HG03025 (cell line): Measurements from ENCODE around the gene RMI2.
"Not testable (repeated sequence)": the region's sequence is repeated elsewhere in the genome, so short reads cannot be mapped to it uniquely, and the experiment has no call there.

Experiments
- ATAC-seq: cut with Tn5 transposase; IDR thresholded peaks from one replicate; pipeline ENCODE4 v1.9.1; 2021; ENCODE audit warnings: mild to moderate bottlenecking, moderate library complexity; ENCODE audit not compliant: unreplicated experiment, low FRiP score

The RMI2 gene

DNA sequence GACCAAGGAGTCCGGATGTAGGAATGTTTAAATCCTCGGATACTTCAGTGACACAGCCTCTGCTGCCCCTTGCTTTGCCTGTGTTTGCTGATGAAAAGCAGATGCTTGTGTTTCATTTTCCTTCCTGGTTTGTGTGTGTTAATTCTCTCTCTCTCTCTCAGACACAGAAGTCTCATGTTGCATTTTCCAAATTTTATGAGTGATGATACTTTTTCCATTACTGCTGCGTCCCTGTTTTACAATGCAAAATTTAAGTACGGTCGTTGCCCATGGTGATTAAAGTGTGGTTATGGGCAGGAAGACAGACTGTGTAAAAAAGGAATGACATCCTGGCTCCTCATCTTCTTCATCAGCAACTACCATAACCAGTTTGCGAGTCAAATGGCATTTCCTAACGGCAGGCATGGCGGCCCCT is 5.7 kb downstream of the RMI2 start:
- no peak for ATAC-seq

GRCh38 chr16:11353158-11353557 is 7.9 kb downstream of the RMI2 start:
- no peak for ATAC-seq

DNA sequence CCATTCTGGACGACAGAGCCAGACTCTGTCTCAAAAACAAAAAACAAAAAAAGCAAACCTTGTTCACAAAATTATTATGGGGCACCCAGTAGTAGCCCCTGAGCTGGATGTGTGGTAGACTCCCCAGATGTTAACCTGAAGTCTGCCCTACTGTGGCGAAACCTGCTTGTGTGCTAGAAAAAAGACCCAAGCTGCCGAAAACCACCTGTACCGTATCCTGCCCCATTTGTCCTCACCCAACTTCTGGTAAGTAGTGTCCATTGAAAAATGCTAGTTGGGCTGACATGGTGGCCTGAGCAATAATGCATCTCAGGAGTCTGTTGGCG is 9.1 kb downstream of the RMI2 start:
- ATAC-seq: no peak

GRCh38 chr16:11354733-11355574 is 9.7 kb downstream of the RMI2 start:
- ATAC-seq: no peak

DNA sequence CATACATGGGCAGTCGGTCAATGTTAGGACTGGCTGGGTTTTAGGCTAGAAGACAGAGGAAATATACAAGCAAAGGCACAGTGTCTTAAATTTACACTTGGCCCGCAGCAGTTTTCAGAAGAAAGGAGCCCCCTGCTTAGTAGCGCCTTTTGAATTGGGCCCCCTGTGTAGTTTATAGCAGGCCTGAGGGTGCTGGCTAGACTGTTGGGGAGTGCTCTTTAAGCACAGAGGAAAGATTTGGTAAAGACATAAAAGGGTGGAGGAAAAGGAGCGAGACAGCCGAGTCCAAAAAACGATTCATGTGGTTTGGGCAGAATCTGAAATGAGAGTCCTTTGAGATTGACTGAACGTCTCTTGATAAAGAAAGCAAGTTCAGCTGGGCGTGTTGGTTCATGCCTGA is 10.6 kb downstream of the RMI2 start:
- no peak for ATAC-seq

DNA sequence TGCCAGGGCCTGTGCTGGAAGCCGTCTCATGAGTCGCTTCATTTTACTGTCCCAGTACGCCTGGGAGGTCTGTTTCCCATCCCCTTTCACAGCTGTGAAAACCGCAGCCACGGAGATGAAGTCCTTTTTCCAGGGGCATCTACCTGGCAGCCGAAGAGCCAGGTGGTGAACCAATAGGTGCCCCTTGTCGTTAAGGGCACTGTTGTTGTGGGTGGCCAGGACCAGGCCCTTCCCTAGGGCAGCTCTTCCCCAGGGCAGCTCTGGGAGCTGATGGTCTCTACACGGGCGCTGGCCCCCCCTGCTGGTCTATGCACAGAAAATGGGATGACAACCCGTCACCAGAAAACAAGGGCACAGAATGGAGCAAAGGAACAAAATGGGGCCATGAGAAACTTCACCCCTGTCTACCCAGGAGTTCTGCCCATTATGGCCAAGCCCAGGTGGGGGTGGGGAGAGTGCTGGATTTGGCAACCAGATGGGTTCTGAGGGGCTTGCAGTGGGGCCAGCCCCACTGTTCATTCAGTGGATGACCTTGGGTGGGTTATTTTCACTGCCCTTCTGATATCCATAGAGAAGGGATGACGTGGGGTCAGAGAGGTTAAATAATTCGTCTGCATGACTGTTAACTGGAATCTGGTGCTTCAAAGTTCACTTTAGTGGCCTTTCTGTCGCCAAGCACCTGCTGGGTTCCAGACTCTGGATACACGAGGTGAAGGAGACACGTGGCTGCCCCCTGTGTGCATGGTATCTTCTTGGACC is 11.5 kb downstream of the RMI2 start:
- ATAC-seq: no peak

GRCh38 chr16:11358531-11358930 is 13.3 kb downstream of the RMI2 start:
- no peak for ATAC-seq

DNA sequence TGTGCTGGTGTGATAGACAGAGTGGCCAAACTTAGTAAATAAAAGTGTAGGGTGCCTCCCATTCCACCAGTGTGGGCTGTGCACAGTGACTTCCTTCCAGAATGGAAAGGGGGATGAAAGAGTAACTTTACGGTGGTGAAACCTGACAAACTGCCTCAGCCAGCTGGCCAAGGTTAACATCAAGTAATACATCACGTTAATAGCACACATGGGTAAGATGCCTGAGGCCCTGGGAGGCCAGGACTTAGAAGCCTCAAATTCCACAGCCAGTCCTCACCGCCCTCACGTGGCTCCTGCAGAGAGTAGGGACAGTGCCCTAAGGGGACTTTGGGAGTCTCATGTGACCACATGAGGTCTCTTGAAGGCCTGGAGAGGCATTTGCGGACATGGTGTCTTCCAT is 14.1 kb downstream of the RMI2 start:
- no peak for ATAC-seq

- no peak for ATAC-seq
Measured at GRCh38 chr16:11360641-11361373, 15.5 kb downstream of the RMI2 start.

DNA sequence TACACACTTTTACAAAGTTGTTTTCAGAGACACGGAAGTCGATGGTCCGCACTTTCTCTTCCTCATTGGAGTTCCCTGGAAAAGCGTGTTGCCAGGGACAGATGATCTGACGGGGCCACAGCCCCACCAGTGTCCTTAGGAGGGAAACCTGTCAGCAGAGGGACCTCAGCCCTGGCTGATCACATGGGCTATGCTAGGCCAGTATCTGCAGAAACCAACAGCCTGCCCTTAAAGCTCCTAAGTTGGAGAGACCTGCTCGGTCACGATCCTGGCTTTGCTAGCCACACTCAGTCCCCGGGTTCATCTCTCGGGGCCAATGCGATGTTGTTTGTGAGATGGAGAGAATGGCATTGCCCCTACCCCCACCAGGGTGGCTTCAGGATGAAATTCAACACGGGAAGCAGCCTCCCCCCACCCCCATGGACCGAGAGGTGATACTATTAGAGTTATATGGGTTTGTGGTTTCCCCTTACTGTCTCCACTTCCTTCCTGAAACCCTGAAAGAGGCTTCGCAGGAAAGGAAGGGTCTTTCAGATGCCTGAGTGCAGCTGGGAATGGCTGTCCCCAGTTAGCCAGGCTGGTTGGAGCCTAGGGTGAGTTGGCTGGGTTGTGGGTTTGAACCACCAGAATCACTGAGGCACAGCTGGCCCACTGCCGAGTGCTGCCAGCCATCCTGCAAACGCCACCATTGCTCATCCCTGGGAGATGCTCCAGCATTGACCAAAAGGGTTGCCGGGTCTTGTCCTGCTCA is 16.6 kb downstream of the RMI2 start:
- ATAC-seq: no peak

DNA sequence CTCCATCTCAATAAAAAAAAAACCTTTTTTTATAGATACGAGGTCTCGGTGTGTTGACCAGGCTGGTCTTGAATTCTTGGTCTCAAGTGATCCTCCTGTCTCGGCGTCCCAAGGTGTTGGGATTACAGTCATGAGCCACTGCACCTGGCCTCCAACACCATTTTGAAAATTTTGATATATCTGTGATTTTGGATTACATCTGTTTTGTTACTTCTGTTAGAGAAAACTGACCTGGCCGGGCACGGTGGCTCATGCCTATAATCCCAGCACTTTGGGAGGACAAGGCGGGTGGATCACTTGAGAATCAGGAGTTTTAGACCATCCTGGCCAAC is 18.6 kb downstream of the RMI2 start:
- no peak for ATAC-seq

DNA sequence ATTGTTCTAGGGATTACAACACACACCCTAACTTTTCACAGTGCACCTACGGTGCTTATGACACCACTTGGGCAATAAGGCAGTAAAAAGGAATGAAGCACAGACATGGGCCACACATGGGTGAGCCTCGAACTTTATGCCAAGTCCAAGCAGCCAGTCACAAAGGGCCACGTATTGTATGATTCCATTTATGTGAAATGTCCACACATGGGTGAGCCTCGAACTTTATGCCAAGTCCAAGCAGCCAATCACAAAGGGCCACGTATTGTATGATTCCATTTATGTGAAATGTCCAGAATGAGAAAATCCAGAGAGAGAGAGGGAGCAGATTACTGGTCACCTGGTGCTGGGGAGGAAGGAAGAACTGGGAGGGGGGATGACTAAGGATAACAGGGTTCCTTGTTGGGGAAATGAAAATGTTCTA is 22.2 kb downstream of the RMI2 start:
- no peak for ATAC-seq

DNA sequence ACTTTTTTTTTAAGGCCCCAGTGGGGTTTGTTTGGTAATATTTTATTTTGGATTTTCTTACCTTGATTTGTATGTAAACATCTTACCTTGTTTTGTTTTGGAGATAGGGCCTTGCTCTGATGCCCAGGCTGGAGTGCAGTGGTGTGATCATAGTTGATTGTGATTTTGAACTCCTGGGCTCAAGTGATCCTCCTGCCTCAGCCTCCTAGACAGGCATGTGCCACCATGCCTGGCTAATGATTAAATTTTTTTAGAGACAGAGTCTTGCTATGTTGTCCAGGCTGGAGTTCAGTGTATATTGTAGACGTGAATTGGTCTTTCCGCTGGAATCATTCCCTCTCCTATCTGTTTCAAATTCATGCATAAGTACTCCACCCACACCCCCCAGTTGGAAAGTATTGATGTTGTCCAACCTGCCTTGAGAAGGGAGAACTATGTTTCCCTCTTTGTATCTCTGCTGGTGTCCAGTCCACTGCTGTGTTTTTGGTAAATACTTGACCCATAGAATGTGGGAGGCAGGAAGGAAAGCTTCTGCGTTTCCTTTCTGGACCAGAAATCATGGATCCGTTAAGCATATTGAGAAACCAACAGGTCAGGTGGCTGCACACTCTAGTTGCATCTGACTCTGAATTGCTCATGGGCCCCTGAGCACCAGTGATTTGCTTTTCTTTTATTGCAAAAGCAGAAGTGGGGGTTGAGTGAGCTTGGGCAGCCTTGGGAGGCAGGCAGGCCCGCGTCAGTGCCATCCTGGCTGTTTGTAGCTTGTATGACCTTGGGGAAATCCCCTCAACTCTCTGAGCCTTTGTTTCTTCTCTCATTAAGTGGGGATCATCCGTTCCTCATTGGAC is 25.0 kb downstream of the RMI2 start:
- no peak for ATAC-seq

- not testable (repeated sequence) for ATAC-seq
Measured at GRCh38 chr16:11370932-11371279, 25.6 kb downstream of the RMI2 start.

DNA sequence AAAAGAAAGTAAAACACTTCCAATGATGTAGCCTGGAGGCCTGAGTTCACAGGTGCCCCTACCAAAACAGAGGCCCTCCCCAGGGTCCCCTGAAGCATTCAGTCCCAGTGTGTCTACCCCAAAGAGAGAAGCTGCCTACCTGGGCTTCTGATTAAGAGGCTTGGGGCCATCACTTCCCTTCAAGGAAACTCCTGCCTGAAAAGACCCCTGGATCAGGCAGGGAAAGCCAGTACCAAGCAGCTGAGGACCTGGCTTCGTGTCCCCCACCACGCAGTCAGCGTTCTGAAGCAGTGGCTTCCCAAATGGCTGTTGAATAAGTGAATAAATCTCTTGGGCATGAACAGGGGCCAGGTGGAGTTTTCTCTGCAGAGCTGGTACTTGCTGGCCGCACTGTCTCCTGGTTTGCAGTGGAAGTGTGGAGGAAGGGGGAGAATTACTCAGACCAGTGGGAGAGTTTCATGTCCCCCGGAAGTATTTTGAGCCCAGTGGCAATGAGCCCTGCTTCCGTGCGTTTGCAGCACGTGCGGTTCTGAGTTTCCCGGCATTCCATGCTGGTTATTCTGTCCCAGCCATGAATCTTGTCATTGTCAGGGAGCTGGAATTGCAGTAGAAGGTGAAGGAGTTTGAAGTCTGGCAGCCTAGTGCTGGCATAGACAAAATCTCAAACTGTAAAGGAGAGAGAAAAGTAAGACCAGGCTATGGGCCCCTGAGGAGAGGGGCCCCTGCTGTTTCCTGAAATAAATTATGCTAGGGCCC is 27.0 kb downstream of the RMI2 start:
- no peak for ATAC-seq

- ATAC-seq: no peak
Measured at GRCh38 chr16:11372829-11373306, 27.6 kb downstream of the RMI2 start.

DNA sequence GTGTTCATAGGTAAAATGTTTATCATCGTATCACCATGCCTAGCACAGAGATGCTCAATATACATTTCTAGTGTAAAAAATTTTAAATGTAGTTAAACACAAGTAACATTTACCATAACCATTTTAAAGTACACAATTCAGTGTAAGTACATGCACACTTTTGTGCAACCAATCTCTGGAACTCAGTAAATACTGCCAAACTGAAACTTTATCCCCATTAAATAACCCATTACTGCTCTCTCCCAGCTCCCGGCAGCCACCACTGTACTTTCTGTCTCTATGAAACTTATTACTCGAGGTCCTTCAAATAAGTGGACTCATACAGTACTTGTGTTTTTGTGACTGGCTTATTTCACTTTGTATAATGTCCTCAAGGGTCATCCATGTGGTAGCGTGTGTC is 29.0 kb downstream of the RMI2 start:
- ATAC-seq: no peak

DNA sequence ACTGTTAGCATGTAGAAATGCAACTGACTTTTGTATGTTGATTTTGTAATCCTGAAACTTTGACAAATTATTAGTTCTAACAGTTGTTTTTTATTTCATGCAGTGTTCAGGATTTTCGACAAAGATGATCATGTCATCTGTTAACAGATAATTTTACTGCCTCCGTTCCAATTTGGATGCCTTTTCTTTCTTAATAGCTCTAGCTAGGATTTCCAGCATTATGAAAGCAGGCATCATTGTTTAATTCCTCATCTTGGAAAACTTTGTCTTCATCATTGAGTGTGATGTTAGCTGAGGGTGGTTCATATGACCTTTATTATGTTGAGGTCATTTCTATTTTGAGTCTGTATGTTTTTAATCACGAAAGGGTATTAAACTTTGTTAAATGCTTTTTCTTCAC is 31.9 kb downstream of the RMI2 start:
- no peak for ATAC-seq

GRCh38 chr16:11378951-11379350 is 33.7 kb downstream of the RMI2 start:
- ATAC-seq: not testable (repeated sequence)
